AG08395 (cell line): ENCODE results near the gene TYMP.

ENCODE experiments used
- DNase-seq: peaks from one replicate; pipeline ENCODE4 v3.0.0; 2012; ENCODE audit warnings: mixed read lengths, low spot score

TYMP gene

DNA sequence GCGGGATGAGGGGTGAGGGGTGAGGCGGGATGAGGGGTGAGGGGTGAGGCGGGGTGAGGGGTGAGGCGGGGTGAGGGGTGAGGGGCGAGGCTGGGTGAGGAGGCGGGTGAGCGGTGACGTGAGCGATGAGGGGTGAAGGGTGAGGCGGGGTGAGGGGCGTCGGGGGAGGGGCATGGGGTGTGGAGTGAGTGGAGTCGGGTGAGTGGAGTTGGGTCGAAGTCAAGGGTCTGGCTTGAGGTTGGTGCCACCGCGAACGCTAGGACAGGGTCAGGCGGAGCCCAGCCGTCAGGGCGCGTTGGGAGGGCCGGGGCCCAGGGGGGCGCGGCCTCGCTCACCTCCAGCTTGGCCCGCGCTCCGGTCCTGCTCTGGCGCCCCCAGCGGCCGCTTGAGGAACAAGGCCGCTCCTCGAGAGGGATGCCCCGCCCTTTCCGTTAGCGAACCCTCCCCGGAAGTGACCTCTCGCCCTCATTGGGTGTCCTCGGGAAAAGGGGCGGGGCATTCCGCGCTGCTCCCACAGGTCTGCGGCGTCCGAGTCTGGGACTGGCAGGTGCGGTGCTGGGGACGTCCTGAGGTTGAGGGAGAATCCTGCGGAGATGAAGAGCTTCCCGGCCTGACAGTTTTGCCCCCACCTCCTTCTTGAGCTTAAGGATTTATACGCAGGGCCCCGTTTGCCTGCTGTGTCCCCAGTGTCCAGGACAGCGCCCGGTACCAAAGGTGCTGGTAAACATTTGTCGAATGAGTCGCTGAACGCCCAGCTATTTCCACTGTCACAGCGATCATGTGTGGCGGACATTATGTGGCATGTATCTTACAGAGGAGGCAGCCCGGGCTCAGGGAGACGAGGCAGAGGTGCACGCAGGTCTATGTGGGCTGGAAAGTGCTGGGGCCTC, 33.0 kb upstream of the TYMP start, which contains the start of gene SYCE3:
SYCE3 (minus strand) TSS at position 397 of the 890 bp plus-strand sequence. CDS start 6,514 bp downstream, outside the sequence.
- peak; percentile 96 for DNase-seq

DNA sequence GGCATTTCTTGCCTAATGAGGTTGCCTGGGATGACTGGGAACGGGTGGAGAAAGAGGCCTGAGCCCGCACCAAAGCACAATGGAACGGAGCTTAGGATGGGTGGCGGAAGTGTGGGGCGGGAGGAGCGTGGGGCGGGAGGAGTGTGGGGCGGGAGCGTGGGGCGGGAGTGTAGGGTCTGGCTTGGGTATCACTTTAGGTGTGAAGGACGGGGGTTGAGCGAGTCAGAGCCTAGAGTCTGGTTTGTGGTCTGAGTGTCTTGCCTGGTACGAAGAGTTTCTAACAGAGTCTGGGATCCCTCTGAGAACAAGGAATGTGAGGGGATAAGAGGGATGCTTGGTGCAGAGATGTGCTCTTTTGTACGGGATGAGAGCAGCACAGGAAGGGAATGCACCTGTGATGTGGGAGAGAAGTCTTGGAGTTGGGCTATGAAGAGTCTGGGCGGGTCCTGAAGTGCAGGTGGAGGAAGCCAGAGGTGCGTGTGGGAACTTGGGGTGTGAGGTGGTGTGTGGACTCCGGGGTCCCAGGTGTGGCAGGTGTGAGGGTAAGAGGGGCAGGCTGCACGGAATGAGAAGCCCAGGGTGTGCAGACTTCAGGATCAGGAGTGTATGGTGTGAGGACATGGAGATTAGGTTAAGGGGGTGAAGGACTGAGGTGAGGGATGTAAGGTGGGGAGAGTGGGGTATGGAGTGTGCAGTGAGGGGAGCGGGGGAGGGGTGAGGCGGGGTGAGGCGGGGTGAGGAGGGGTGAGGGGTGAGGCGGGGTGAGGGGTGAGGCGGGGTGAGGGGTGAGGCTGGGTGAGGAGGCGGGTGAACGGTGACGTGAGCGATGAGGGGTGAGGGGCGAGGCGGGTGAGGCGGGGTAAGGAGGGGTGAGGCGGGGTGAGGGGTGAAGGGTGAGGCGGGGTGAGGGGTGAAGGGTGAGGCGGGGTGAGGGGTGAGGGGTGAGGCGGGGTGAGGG, 31.9 kb upstream of the TYMP start:
- DNase-seq: no peak

DNA sequence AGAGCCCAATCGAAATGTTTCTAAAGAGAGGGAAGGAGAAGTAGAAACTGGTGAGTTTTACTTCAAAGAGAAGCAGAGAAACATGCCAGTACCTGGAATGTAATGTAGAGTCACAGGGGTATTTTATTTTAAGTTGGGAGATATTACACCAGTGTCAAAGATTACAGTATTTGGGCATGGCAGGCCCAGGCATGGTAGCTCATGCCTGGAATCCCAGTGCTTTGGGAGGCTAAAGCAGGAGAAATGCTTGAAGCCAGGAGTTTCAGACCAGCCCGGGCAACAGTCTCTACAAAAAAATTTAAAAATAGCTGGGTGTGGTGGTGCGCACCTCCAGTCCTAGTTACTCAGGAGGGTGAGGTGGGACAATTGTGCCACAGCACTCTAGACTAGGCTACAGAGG, 30.2 kb upstream of the TYMP start:
- DNase-seq: no peak

DNA sequence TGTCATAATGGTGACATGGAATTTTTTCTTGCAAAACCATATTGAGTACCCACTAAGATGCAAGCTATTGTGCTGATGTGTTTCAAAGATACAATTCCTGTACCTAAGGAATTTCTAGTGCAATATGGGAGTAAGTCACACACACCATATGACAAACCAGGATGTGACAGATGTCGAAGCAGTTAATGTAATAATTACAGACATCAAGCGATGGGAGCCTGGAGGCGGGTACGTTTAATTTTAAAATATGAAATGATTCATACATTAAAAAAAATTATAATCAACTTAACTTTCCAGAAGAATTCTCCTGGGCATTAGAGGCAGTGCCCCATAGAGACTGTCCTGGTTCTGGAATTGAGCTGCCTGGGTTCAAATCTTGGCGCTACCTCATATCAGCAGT, 26.9 kb upstream of the TYMP start:
- DNase-seq: no peak

DNA sequence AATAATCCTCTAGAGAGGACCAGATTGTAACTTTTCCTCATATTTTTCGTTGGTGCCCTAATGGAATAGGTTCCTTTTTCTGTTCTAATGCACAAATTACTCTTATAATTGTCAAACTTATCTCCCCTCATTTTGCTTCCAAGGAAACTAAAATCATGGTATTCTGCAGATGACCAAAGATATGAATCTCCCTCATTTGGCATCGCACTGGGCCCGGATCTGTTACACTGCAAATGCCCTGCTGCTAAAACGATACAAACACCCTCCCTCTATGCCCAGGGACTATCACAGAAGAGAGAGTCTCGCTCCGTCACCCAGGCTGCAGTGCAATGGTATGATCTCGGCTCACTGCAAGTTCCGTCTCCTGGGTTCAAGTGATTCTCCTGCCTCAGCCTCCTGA, 23.5 kb upstream of the TYMP start:
- DNase-seq: no peak

DNA sequence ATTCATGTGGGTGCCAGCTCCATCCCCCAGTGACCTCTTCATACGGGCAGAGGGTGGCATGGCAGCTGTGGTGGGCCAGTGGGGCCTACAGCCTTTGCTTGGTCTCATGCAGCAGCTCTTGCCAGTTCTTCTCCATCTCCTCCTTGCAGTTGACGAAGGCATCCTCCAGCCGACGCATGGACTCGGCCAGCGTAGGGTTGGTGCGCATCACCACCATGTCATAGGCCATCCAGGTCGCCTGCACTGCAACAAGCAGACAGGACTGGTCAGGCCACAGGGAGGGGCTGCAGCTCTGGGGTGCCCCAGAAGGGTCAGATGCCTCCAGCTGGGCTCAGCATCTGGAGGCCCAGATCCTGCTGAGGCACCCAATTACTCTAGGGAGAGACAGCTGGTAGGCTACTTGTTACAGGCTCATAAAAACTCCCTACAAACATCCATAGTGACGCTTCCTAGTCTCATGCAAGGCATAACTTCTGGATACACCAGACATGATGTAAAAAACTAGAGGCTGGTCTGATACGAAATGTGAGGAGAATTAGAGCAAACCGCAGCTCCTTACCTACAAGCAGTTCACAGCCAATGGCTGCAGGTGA, 21.4 kb upstream of the TYMP start:
- no peak for DNase-seq

DNA sequence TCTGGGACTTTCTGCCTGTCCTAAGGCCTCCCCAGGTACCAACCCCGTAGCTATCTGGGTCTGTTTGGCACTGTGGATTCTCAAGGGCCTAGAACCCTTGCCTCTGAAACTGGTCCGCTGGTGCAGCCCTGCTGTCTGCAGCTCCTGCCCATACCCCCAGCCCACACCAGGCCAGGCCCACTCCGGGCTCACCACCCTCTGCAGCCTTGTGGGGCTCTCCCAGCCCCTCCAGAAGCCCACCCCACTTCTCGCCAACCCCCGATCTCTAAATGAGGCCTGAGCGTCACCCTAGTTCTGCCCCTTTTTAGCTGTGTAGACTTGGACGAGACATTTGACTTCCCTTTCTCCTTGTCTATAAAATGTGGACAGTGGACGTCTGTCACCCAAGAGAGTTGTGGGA, 20.6 kb upstream of the TYMP start:
- no peak for DNase-seq

DNA sequence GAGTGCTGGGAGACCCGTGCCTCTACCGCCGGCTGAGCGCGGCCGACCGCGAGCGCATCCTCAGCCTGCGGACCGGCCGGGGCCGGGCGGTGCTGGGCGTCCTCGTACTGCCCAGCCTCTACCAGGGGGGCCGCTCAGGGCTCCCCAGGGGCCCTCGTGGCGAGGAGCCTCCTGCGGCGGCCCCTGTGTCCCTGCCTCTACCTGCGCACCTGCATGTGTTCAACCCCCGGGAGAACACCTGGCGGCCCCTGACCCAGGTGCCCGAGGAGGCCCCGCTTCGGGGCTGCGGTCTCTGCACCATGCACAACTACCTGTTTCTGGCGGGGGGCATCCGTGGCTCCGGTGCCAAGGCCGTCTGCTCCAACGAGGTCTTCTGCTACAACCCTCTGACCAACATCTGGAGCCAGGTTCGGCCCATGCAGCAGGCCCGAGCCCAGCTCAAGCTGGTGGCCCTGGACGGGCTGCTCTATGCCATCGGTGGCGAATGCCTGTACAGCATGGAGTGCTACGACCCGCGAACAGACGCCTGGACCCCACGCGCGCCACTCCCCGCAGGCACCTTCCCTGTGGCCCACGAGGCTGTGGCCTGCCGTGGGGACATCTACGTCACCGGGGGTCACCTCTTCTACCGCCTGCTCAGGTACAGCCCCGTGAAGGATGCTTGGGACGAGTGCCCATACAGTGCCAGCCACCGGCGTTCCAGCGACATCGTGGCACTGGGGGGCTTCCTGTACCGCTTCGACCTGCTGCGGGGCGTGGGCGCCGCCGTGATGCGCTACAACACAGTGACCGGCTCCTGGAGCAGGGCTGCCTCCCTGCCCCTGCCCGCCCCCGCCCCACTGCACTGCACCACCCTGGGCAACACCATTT, 19.3 kb upstream of the TYMP start:
- DNase-seq: no peak

DNA sequence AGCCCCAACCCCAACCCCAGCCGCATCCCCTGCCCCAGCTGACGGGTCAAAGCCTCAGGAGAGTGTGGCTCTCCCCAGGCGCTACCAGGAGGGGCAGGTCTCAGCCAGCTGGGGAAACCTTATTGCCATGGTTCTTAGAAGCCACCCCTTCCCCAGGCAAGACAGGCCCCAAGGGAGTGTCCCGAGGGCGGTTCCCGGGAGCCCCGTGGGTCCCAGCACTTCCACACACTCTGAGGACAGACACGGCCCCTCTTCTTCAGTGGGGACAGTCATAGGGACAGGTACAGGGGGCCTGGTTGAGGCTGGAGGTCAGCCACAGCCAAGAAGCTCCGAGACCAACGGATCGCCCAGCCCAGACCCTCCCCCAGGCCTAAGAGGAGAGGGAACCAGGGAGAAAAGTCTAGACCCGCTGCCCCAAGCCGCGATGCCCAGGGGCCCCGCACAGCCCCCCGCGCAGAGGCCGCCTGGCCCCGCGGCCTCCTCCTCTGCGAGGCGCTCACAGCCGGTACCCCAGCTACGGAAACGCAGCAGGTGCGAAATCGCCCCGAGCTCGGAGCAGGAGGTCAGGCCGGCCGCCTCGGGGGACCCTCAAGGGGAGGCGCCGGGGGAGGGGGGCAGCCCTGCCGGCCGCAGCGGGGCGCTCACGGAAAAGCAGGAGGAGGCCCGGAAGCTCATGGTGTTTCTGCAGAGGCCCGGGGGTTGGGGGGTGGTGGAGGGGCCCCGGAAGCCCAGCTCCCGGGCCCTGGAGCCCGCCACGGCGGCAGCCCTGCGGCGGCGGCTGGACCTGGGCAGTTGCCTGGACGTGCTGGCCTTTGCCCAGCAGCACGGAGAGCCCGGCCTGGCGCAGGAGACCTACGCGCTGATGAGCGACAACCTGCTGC, 18.5 kb upstream of the TYMP start:
- DNase-seq: no peak

DNA sequence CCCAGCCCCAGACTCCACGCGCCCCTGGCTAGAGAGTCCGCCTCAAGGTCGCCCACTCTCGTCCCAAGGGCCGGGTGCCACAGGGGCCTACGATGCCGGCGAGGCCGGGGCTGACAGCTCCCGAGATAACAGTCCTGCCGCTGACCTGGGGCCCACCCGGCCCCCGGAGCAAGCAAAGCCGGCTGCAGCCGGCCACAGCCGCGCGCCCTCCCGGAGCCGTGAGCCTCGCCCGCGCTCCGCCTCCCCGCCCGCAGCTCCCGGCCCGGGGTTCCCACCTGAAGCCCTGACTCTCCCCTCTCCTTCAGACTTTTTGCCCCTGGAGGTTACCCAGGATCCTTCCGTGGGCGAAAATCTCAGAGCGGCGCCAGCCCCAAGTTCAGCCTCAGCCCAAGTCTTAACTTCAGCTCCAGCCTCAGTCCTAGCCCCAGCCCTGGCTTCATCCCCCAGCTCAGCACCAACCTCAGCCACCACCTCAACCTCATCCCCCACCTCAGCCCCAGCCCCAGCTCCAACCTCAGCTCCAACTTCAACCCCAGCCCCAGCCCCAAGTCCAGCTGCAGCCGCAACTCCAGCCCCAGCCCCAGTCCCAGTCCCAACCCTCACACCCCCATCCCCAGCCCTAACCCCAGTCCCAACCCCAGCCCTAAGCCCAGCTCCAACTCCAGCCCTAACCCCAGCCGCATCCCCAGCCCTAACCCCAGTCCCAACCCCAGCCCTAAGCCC, 17.6 kb upstream of the TYMP start:
- no peak for DNase-seq

DNA sequence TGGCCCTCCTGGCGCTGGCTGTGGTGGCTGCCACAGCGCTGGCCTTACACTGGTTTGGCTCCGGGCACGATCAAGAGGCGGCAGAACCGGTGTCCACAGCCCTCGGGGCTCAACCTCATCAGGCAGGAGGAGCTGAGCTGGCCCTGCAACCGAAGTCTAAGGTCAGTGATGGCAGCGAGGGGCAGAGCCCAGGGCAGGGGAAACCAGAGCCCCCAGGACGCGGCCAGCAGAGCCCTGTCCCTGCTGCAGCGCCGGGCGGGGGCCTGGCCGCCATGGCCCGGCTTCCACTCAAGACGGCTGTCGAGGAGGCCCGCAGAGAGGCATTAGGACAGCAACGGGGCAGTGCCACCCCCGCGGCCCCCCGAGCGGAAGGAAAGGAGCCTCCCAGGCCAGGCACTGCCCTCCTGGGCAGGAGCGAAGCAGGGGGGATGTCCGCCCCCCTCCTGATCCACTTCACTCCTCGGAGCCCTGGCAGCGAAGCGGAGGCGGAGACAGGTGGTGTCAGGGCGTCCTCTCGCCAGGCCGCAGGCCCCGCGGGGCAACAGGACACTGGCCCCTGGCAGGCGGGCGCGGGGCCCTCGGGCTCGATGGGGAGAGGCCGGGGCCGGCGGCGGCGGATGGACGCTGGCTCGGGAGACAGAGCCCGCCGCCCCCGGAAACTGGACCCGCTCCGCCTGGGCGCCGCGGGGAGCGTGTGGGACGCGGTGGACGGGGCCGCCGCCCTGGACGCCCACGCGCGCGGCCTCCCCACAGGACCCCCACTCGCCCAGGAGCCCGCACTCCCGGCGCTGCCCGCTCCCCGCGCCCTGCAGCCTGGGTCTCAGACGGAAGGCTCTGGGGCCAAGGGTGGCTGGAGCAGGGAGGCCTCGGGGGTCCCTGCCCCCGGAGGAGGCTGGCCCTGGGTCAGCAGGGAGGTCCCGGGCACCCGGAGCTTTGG, 16.8 kb upstream of the TYMP start:
- DNase-seq: no peak

DNA sequence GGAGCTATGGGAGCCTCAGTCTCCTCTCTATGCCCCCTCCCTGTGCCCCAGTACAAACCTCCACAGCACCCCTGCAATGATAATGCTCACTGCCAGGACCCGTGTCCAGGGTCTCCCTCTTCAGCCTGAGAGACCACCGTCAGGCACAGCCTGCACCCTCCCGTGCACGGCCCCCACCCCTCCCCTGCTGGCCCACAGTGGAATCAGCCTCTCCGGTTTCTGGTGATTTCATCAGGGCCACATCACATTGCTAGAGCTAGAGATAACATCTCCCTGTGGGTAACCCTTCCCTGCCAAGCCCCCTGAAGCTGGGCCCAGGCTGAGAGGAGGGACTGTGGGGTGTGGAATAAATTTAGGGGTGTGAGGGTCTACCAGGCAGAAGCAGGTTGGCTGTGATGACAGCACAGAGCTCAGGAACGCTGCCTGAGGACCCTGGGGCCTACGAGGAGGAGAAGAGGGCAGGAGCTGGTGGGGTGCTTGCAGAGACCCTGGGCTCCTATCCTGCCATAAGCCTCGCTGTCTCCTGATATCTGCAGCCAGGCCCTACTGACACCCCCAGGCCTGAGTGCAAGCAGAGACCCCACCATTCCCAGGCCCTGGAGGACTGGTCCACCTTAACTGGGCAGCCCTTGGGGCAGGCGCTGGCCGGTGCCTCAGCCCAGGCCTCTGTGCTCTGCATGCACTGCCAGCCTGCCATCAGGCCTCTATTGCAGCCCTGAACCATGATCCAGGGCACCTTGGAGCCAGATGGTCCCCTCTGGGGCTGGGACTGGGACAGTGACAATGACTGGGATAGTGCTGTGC, 15.9 kb upstream of the TYMP start, which contains the start of gene KLHDC7B:
KLHDC7B (plus strand) TSS at position 378 of the 804 bp plus-strand sequence; CDS start at position 723, 345 bp downstream.
- DNase-seq: no peak

DNA sequence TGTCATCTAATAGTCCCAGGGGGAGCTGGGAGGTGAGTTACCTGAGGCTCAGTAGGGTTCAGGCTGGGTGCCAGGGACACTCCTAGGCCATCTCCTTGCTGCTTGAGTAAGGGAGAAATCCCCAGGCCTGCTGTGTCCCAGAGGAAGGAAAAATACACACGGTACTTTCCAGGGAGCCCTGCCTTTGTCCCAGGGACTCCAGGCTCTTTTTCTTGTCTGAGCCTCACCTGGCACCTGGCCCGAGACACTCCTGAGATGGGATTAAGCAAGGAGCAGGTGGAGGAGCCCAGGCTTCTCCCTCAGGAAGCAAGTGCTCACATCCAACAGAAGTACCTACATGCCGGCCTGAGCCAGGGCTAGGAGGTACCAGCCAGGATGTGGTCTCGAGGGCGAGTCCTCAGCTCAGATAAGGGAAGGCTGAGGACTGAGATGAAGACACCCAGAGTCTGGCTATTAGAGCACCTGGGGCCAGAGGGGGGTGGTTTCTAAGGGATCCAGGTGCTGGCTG, 15.0 kb upstream of the TYMP start:
- DNase-seq: no peak

DNA sequence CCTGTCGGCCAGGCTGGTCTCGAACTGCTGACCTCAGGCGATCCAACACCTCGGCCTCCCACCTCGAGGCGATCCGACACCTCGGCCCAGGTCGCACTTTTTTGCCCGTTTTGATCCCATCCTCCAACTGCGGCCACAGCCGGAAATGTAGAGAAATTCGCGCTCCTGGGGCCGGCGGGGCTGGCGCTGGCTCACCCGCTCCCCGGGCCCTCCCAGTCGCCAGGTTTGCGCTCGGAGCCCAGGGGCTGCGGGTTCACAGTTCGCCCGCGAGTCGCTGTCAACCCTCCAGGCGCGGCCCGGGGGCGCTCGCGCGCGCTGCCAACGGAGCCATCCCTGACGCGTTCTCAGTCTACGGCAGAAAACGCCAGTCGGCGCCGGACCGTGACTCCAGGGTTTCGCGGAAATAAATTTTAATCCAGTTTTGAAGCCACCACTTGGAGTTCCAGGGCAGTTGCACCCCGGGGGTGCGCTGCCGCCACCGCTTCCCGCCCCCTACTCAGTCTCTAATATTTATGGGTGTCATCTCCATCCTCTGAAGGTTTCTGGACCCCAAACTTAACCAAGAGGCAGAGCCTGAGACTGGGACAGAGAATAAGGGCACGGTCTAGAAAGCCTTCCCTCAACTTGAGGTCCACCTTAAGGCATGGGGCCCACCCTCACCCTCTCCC, 14.4 kb upstream of the TYMP start:
- peak; percentile 83 for DNase-seq

DNA sequence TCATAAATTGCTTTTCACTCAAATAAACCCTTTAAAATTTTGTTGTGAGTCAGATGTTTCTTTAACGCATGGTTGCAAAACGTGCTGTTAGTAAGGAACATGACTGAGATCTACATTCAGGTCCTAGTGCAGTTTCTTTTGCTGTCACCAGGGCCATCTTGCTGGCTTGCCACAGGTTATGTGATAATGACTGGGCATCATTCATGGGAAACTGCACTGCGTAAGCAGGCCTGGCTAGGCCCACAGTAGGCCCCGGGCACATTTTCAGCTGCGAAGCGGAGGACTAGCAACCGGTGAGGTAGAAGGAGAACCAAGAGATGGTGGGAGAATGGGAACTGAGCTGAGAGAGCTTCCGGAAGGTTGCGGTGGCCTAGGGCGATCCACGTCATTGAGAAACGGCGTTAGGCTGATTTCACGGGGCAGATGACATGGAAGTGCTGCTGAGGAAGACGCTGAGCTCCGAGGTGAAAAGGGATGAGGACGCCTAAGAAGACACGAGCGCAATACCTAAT, 12.7 kb upstream of the TYMP start:
- no peak for DNase-seq

DNA sequence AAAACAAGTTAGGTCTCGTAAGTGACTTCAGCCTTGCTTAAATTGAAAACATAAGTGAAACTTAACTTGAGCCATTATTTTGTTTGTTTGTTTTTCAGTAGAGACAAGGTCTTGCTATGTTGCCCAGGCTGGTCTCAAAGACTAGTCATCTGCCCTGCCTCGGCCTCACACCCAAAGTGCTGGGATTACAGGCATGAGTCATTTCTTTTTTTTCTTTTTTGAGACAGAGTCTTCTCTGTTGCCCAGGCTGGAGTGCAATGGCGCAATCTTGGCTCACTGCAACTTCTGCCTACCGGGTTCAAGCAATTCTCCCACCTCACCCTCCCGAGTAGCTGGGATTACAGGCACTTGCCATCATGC, 11.8 kb upstream of the TYMP start:
- peak; percentile 80 for DNase-seq

DNA sequence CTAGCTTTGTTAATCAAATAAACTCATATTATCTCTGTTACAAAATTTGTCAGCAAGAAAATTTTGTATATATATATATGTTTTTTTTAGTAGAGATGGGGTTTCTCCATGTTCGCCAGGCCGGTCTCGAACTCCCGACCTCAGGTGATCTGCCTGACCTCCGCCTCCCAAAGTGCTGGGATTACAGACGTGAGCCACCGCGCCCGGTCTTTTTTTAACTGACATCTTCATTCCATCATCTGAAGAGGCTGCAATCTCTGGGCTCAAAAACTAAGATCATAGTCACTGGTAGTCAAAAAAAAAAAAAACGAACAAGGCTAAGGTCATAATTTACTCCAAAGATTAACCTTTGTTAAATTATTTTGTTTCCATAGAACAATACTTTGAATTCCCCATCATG, 10.6 kb upstream of the TYMP start:
- no peak for DNase-seq
